ENCODE data around the gene UBA1. TPM values are rescaled to one million over a fixed set of nuclear protein-coding genes. Genes with fewer than 3 reads are reported as not detected.

Gene UBA1
- total and polyA plus RNA-seq, 9 donors = 73.7 to 148 (median 128) TPM

DNA sequence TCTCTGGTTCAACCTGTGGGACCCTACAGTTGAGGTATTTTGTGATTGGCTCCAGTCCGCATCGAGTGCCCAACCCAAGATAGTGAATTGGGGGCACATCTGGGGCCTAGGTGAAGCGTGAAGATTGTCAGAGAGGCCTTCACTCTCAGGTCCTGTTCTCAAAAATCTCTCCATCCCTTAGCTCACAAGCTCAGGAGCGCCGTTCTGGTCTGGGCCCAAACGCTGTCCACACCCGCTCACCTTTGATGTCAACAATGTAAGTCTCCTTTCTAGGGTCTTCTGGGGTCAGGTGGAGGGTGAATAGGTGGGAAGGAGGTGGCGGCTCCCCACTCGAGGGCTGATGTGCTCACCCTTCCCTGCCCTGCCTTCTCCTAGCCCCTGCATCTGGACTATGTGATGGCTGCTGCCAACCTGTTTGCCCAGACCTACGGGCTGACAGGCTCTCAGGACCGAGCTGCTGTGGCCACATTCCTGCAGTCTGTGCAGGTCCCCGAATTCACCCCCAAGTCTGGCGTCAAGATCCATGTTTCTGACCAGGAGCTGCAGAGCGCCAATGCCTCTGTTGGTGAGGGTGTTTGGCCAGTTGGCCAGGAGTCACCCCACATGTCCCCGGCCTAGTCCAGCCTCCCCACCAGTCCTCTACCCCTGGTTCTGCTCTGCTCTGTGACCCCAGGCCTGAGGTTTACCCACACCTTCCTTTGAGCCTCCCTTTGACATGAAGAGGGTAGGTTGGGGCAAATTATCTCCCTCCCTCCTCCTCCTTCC lies 17.2 kb downstream of the UBA1 start:
- no peak for DNase-seq
- Histone ChIP-seq H3K27me3 (ENCODE audit: control insufficient read depth, insufficient read depth, low read length) (peaks cover 22% of the 10 kb centered on the region), H3K4me1 (ENCODE audit: control insufficient read depth, insufficient read depth, low read length) (peaks cover 6% of the 10 kb centered on the region), H3K36me3 (ENCODE audit: control insufficient read depth, insufficient read depth, low read length) (peaks cover 96% of the 10 kb centered on the region), H3K4me3 (ENCODE audit: low read length) (no peak overlapping the region), H3K9me3 (replicated peaks; ENCODE audit: control insufficient read depth, low read depth, low read length) (no peaks in the 10 kb centered on the region), H3K27ac (ENCODE audit: low read length) (no peak overlapping the region)
- WGBS (ENCODE audit: insufficient coverage) = 85% methylated on average over 6 of the region's 15 CpGs

DNA sequence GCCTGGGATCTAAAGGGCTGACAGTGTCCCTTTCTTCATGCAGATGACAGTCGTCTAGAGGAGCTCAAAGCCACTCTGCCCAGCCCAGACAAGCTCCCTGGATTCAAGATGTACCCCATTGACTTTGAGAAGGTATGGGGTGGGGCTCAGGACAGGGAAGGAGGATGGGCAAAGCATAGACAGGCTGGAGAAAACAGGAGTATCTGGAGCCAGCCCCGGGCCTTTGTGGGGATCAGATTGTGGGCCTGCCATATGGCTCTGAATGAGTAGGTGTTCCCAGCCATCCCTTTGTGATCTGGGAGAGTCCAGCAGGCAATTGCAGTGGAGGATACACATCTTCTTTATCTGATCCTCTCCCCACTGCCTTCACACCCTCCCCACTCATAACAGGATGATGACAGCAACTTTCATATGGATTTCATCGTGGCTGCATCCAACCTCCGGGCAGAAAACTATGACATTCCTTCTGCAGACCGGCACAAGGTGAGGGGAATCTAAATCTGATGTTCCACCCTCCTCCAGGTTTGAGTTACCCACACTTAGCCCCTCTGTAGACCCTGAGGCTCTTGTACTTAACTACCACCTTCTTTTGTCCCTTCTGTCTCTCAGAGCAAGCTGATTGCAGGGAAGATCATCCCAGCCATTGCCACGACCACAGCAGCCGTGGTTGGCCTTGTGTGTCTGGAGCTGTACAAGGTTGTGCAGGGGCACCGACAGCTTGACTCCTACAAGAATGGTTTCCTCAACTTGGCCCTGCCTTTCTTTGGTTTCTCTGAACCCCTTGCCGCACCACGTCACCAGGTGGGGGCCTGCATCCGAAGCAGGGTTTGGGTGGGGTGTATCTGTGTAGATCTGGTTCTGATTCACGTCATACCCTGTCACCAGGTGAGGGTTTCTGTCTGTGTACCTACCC lies 19.0 kb downstream of the UBA1 start:
- Histone ChIP-seq H3K4me1 (ENCODE audit: control insufficient read depth, insufficient read depth, low read length) (peaks cover 18% of the 10 kb centered on the region), H3K27ac (ENCODE audit: low read length) (no peak overlapping the region), H3K36me3 (ENCODE audit: control insufficient read depth, insufficient read depth, low read length) (peaks cover 87% of the 10 kb centered on the region), H3K9me3 (replicated peaks; ENCODE audit: control insufficient read depth, low read depth, low read length) (no peaks in the 10 kb centered on the region), H3K27me3 (ENCODE audit: control insufficient read depth, insufficient read depth, low read length) (peaks cover 19% of the 10 kb centered on the region), H3K4me3 (ENCODE audit: low read length) (no peak overlapping the region)
- DNase-seq = no peak
- 97% methylated on average over 4 of the region's 12 CpGs for whole genome bisulfite sequencing (ENCODE audit: insufficient coverage)

GRCh38 chrX:47214435-47215077 lies 20.9 kb downstream of the UBA1 start:
- Histone ChIP-seq H3K27ac (ENCODE audit: low read length) (no peak overlapping the region), H3K4me3 (ENCODE audit: low read length) (no peak overlapping the region), H3K27me3 (ENCODE audit: control insufficient read depth, insufficient read depth, low read length) (peaks cover 18% of the 10 kb centered on the region), H3K9me3 (replicated peaks; ENCODE audit: control insufficient read depth, low read depth, low read length) (no peaks in the 10 kb centered on the region), H3K36me3 (ENCODE audit: control insufficient read depth, insufficient read depth, low read length) (peaks cover 70% of the 10 kb centered on the region), H3K4me1 (ENCODE audit: control insufficient read depth, insufficient read depth, low read length) (peaks cover 23% of the 10 kb centered on the region)
- DNase-seq = no peak
- 89% methylated on average over 17 of the region's 20 CpGs for WGBS (ENCODE audit: insufficient coverage)

DNA sequence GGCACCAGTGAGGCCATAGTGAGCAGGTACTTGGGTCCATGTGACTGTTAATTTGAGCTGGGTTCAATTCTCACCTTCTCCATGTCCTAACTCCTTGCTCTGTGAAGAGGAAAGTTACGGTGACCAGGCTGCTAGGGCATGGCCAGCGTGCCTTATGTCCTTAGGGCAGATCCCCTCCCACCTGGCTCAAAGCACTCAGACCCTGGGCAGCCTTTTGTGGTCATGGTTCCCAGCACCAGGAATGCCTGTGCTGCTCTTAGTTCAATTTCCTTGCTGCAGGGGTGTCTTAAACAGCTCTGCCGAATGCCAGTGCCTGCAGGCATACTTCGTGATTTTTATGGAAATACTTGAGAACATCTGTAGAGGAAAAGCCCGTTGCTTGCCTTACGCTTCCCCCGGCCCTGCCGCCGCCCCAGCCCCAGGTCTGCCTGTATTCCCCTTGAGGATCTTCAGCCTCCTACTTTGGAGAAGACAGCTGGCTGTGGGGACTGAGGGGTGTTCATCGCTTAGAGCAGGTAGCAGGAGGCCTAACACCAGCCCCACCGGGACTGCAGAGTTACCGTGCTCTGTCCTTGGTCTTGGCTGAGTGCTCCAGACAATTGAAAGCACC lies 21.8 kb downstream of the UBA1 start:
- Histone ChIP-seq H3K9me3 (replicated peaks; ENCODE audit: control insufficient read depth, low read depth, low read length) (no peaks in the 10 kb centered on the region), H3K27me3 (ENCODE audit: control insufficient read depth, insufficient read depth, low read length) (peaks cover 14% of the 10 kb centered on the region), H3K4me1 (ENCODE audit: control insufficient read depth, insufficient read depth, low read length) (peaks cover 31% of the 10 kb centered on the region), H3K4me3 (ENCODE audit: low read length) (no peak overlapping the region), H3K27ac (ENCODE audit: low read length) (no peak overlapping the region), H3K36me3 (ENCODE audit: control insufficient read depth, insufficient read depth, low read length) (peaks cover 62% of the 10 kb centered on the region)
- 89% methylated on average over 12 of the region's 12 CpGs for WGBS (ENCODE audit: insufficient coverage)
- DNase-seq = no peak

DNA sequence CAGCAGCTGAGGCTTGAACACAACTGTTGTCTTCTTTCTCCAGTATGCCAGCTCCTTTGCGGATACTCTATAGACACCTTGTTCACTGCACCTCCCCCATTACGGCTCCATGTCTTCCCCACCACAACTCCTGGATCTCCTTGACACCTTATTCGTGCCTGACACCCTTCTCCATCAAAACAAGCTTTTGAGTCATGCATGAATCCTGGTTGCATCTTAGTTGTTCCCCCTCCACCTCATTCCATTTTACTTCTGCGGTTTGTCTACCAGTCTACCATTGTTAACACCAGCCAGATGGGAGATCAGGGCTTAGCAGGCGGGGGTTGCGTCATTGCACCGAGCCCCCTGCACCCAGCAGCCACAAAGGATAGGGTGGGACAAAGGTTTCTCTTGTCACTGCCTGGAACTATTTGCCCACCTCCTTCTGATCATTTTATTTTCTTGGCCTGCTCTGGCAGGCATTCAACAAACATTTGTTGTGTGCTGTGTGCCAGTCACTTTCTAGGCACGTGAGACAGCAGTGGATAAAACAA lies 22.8 kb downstream of the UBA1 start:
- Histone ChIP-seq H3K27me3 (ENCODE audit: control insufficient read depth, insufficient read depth, low read length) (peaks cover 15% of the 10 kb centered on the region), H3K9me3 (replicated peaks; ENCODE audit: control insufficient read depth, low read depth, low read length) (no peaks in the 10 kb centered on the region), H3K27ac (ENCODE audit: low read length) (peak overlapping the region; percentile 91), H3K4me3 (ENCODE audit: low read length) (no peak overlapping the region), H3K4me1 (ENCODE audit: control insufficient read depth, insufficient read depth, low read length) (peaks cover 33% of the 10 kb centered on the region), H3K36me3 (ENCODE audit: control insufficient read depth, insufficient read depth, low read length) (peaks cover 53% of the 10 kb centered on the region)
- 92% methylated on average over 3 of the region's 8 CpGs for WGBS (ENCODE audit: insufficient coverage)
- DNase-seq = no peak

GRCh38 chrX:47217121-47217851 lies 23.7 kb downstream of the UBA1 start:
- H3K4me3 ChIP-seq (ENCODE audit: low read length) = peak overlapping the region; percentile 23
- peaks cover 33% of the 10 kb centered on the region for H3K4me1 ChIP-seq (ENCODE audit: control insufficient read depth, insufficient read depth, low read length)
- H3K27ac ChIP-seq (ENCODE audit: low read length) = peak overlapping the region; percentile 91
- H3K36me3 ChIP-seq (ENCODE audit: control insufficient read depth, insufficient read depth, low read length) = peaks cover 52% of the 10 kb centered on the region
- H3K9me3 ChIP-seq (replicated peaks; ENCODE audit: control insufficient read depth, low read depth, low read length) = no peaks in the 10 kb centered on the region
- WGBS (ENCODE audit: insufficient coverage) = 15% methylated on average over 9 of the region's 22 CpGs
- H3K27me3 ChIP-seq (ENCODE audit: control insufficient read depth, insufficient read depth, low read length) = peaks cover 14% of the 10 kb centered on the region
- DNase-seq = peak; percentile 75

DNA sequence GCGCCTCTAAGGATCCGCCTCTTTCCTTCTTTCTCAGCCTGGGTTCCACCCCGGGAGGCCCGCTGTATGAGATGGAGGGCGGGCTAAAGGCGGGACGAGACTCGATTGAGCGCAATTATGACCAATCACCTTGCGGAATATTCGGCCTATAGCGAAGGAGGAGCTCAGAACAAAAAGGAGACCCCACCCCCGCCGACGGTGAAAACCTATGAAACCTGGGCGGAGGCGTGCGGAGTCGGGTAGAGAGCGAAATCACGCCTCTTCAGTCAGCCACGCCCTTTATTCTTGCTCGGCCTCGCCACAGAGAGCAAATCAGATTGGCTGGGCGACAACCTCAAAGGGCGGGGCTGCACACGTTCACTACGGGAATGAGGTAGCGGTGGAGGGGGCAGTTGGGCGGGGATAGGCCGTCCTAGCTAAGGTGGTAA lies 24.2 kb downstream of the UBA1 start:
- peak; percentile 100 for DNase-seq
- H3K27me3 ChIP-seq (ENCODE audit: control insufficient read depth, insufficient read depth, low read length) = peaks cover 11% of the 10 kb centered on the region
- peaks cover 33% of the 10 kb centered on the region for H3K4me1 ChIP-seq (ENCODE audit: control insufficient read depth, insufficient read depth, low read length)
- 3% methylated on average over 21 of the region's 31 CpGs for WGBS (ENCODE audit: insufficient coverage)
- no peaks in the 10 kb centered on the region for H3K9me3 ChIP-seq (replicated peaks; ENCODE audit: control insufficient read depth, low read depth, low read length)
- peaks cover 48% of the 10 kb centered on the region for H3K36me3 ChIP-seq (ENCODE audit: control insufficient read depth, insufficient read depth, low read length)
- peak overlapping the region; percentile 75 for H3K4me3 ChIP-seq (ENCODE audit: low read length)
- peak overlapping the region; percentile 98 for H3K27ac ChIP-seq (ENCODE audit: low read length)

- Histone ChIP-seq H3K27ac (ENCODE audit: low read length) (peak within 1 kb of the TSS; percentile 98), H3K27me3 (ENCODE audit: control insufficient read depth, insufficient read depth, low read length) (peaks cover 12% of the 10 kb centered on the region), H3K36me3 (ENCODE audit: control insufficient read depth, insufficient read depth, low read length) (peaks cover 48% of the 10 kb centered on the region), H3K4me3 (ENCODE audit: low read length) (peak within 1 kb of the TSS; percentile 75), H3K4me1 (ENCODE audit: control insufficient read depth, insufficient read depth, low read length) (peaks cover 33% of the 10 kb centered on the region), H3K9me3 (replicated peaks; ENCODE audit: control insufficient read depth, low read depth, low read length) (no peaks in the 10 kb centered on the region)
- DNase-seq = peak; percentile 95
- 3% methylated on average over 45 of the region's 61 CpGs for WGBS (ENCODE audit: insufficient coverage)
Observed at GRCh38 chrX:47218280-47218919, 24.8 kb downstream of the UBA1 start, which contains the start of gene CDK16. Gene CDK16, plus strand, starts transcription at chrX:47218681. Its CDS starts 4,877 bp downstream, at chrX:47223558.
